Measurements from ENCODE around the gene NCKAP5. TPM values are rescaled to one million over a fixed set of nuclear protein-coding genes. Genes with fewer than 3 reads are reported as not detected.

The NCKAP5 gene
- polyA plus RNA-seq, 2 of the 4 experiments (the other 2 are of a cell fraction): 3.0 to 4.1 TPM

DNA sequence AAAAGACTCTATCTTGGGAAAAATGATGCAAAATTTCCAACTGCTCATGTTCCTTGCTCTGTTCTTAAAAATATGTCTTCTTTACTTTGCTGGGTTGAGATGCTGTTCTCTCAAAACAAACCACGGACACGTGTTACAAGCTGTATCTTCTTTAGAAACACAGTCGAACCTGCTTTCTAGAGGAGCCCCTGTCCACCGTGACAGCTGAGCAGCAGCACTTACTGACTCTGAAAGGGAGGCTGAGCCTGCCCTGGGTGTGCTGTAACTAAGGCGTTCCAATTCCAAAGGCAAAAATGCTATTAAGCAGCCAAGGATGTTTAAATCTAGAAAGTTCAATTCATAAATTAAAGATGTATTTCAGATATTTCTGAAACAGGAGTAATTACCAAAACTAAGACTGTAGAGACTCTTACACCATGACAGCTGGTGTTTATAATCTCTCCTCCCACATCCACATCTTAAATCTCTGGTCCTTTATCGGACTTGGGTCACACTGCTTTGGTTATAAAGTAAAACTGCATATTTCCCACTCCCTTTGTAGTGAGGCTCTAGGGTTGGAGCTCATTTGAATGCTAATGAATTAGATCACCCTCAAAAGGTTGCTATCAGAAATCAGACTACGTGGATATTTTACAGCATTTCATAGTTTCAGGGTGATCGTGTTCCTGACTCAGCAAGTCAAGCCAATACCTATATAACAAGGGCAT, 617.1 kb downstream of the NCKAP5 start (continued):
- TF ChIP-seq, protein P1, sequence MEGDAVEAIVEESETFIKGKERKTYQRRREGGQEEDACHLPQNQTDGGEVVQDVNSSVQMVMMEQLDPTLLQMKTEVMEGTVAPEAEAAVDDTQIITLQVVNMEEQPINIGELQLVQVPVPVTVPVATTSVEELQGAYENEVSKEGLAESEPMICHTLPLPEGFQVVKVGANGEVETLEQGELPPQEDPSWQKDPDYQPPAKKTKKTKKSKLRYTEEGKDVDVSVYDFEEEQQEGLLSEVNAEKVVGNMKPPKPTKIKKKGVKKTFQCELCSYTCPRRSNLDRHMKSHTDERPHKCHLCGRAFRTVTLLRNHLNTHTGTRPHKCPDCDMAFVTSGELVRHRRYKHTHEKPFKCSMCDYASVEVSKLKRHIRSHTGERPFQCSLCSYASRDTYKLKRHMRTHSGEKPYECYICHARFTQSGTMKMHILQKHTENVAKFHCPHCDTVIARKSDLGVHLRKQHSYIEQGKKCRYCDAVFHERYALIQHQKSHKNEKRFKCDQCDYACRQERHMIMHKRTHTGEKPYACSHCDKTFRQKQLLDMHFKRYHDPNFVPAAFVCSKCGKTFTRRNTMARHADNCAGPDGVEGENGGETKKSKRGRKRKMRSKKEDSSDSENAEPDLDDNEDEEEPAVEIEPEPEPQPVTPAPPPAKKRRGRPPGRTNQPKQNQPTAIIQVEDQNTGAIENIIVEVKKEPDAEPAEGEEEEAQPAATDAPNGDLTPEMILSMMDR (IDR thresholded peaks at IDR 0.05): no peak

DNA sequence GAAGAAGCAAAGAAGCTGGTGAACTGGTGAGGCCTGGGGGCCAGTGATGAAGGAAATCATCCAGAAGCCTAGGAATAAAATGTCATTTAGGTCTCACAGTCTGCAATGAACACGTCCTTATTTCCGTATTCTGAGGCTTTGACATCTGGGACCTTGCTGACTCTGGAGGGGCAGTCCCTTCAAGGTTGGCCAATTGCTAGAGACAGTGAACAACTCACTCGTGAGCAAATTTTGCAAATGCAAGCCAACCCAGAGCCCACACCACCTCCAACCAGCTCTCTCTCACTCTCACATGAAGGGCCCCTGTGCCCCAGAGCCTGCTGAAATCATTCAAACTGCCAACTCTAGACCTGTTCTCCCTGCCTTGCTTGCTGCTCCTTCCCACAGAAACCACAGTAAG, 619.2 kb downstream of the NCKAP5 start:
- no peak for FAIRE-seq
- Histone ChIP-seq H3K27ac (no peak overlapping the region), H3K4me3 (no peak overlapping the region), H3K9me3 (no peaks in the 10 kb centered on the region), H3K4me2 (no peak overlapping the region), H3K4me1 (no peaks in the 10 kb centered on the region)
- POLR2A ChIA-PET: no interaction called here
- CTCF ChIA-PET: no interaction called here
- TF ChIP-seq, protein P2, sequence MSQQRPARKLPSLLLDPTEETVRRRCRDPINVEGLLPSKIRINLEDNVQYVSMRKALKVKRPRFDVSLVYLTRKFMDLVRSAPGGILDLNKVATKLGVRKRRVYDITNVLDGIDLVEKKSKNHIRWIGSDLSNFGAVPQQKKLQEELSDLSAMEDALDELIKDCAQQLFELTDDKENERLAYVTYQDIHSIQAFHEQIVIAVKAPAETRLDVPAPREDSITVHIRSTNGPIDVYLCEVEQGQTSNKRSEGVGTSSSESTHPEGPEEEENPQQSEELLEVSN (IDR thresholded peaks at IDR 0.05; ENCODE audit: borderline replicate concordance, low read depth): no peak
- TF ChIP-seq JUN (IDR thresholded peaks at IDR 0.05) (no peak), EP300 (IDR thresholded peaks at IDR 0.05) (no peak), SMC3 (IDR thresholded peaks at IDR 0.05) (no peak), HOXB13 (CRISPR knock-in tag; IDR thresholded peaks at IDR 0.05; ENCODE audit: low read depth) (no peak), ZC3H11A (IDR thresholded peaks at IDR 0.05) (no peak), ZFP36 (IDR thresholded peaks at IDR 0.05; ENCODE audit: borderline replicate concordance, partially characterized antibody) (no peak), MAFK (IDR thresholded peaks at IDR 0.05; ENCODE audit: partially characterized antibody) (no peak), CEBPB (IDR thresholded peaks at IDR 0.05) (no peak), POLR2A (IDR thresholded peaks at IDR 0.05; ENCODE audit: low read length) (no peak), ESRRA (IDR thresholded peaks at IDR 0.05; ENCODE audit: borderline replicate concordance, low read length) (no peak), JUNB (IDR thresholded peaks at IDR 0.05) (no peak), HOXA7 (CRISPR knock-in tag; IDR thresholded peaks at IDR 0.05) (no peak), TP53 (CRISPR knock-in tag; IDR thresholded peaks at IDR 0.05) (no peak)
- TF ChIP-seq, protein P3, sequence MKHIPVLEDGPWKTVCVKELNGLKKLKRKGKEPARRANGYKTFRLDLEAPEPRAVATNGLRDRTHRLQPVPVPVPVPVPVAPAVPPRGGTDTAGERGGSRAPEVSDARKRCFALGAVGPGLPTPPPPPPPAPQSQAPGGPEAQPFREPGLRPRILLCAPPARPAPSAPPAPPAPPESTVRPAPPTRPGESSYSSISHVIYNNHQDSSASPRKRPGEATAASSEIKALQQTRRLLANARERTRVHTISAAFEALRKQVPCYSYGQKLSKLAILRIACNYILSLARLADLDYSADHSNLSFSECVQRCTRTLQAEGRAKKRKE (CRISPR knock-in tag; IDR thresholded peaks at IDR 0.05; ENCODE audit: low read depth): no peak
- TF ChIP-seq, protein P4, sequence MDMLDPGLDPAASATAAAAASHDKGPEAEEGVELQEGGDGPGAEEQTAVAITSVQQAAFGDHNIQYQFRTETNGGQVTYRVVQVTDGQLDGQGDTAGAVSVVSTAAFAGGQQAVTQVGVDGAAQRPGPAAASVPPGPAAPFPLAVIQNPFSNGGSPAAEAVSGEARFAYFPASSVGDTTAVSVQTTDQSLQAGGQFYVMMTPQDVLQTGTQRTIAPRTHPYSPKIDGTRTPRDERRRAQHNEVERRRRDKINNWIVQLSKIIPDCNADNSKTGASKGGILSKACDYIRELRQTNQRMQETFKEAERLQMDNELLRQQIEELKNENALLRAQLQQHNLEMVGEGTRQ (IDR thresholded peaks at IDR 0.05): no peak
- ATAC-seq: no peak
- DNase-seq (ENCODE audit: low read depth in 1 of 2, low spot score in 1 of 2): no peak
- 69% methylated on average over 3 of the region's 3 CpGs for WGBS (ENCODE audit: missing lambda C conversion rate)

DNA sequence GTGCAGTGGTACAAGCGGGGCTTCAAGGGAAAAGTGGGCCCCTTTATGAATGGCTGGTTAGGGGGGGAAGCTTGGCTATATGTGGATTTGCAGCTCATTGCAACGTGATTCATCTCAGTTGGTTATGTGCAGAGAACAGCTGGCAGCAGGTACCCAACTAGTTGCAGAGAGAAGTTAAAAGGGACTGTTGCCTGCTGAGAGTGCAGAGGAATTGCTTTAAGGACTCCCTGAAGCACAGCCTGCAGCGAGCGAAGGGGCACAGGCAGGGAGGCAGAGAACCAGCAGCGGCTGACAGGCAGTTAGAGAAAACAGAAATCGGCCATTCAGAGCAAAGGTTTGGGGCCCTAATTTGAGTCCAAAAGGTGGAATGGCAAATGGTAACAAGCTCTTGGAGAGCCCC, 620.1 kb downstream of the NCKAP5 start:
- WGBS (ENCODE audit: missing lambda C conversion rate): 57% methylated on average over 6 of the region's 6 CpGs
- POLR2A ChIA-PET: no interaction called here
- Histone ChIP-seq H3K4me3 (no peak overlapping the region), H3K4me2 (no peak overlapping the region), H3K9me3 (no peaks in the 10 kb centered on the region), H3K27ac (no peak overlapping the region), H3K4me1 (no peaks in the 10 kb centered on the region)
- CTCF ChIA-PET: interaction anchor here (1.2 kb wide), 1 partner anchor 11 kb away, joined by 3 read pairs; no protein-coding TSS in a partner anchor
- FAIRE-seq: no peak
- ATAC-seq: no peak
- DNase-seq (ENCODE audit: low read depth in 1 of 2, low spot score in 1 of 2): no peak
- TF ChIP-seq NPAS2 (CRISPR knock-in tag; IDR thresholded peaks at IDR 0.05; ENCODE audit: borderline replicate concordance) (no peak), FOSL2 (IDR thresholded peaks at IDR 0.05) (no peak), FOSL2 (CRISPR knock-in tag; IDR thresholded peaks at IDR 0.05) (no peak), FOXS1 (CRISPR knock-in tag; IDR thresholded peaks at IDR 0.05) (no peak)

Measured in A549 (cell line).